Measurements from ENCODE around the gene KIF19. TPM values are rescaled to one million over a fixed set of nuclear protein-coding genes. Genes with fewer than 3 reads are reported as not detected.

Gene KIF19
- total and polyA plus RNA-seq, 2 of the 4 experiments (the other 2 are of a cell fraction), result not detected

- Histone ChIP-seq H3K4ac (ENCODE audit: low read depth, low read length) (no peak overlapping the region), H2BK20ac (ENCODE audit: low read depth, low read length) (no peak overlapping the region), H2AK5ac (ENCODE audit: low read depth, low read length) (no peak overlapping the region), H2AFZ (replicated peaks; ENCODE audit: low read length, poor library complexity) (no peak overlapping the region), H3K4me3 (ENCODE audit: insufficient read depth, low read depth, low read length) (no peak overlapping the region), H2BK5ac (ENCODE audit: low read depth, low read length, poor library complexity, severe bottlenecking) (no peak overlapping the region), H3K9me1 (ENCODE audit: insufficient read depth, low read length) (no peaks in the 10 kb centered on the region), H2BK120ac (ENCODE audit: low read depth, low read length) (no peak overlapping the region), H3K36me3 (ENCODE audit: control insufficient read depth, insufficient read depth, low read length) (no peaks in the 10 kb centered on the region), H4K20me1 (ENCODE audit: insufficient read depth, low read length) (no peaks in the 10 kb centered on the region), H3K9me3 (ENCODE audit: control insufficient read depth, insufficient read depth, low read length) (peaks cover 11% of the 10 kb centered on the region; the same call in 1 of the 2 replicates), H2BK15ac (ENCODE audit: low read depth, low read length) (no peak overlapping the region), H4K5ac (ENCODE audit: low read depth, low read length) (no peak overlapping the region), H3K4me1 (ENCODE audit: control insufficient read depth, insufficient read depth, low read length) (no peaks in the 10 kb centered on the region), H3K9ac (ENCODE audit: low read depth, low read length) (no peak overlapping the region), H3K4me2 (ENCODE audit: low read depth, low read length) (no peak overlapping the region), H3K23ac (ENCODE audit: low read depth, low read length) (no peak overlapping the region), H3K27ac (ENCODE audit: insufficient read depth, low read length) (no peak overlapping the region), H4K91ac (ENCODE audit: insufficient read depth, low read depth, low read length) (no peak overlapping the region), H3K56ac (ENCODE audit: extremely low read depth, insufficient read depth, low read length) (no peak overlapping the region), H3K14ac (replicated peaks; ENCODE audit: low read depth, low read length) (no peak overlapping the region), H3K79me1 (ENCODE audit: low read depth in 1 of 2, low read length in 2 of 2) (no peaks in the 10 kb centered on the region), H4K8ac (ENCODE audit: low read depth in 2 of 2, low read length in 2 of 2) (no peak overlapping the region), H3K27me3 (ENCODE audit: control insufficient read depth, insufficient read depth, low read length) (no peaks in the 10 kb centered on the region), H2AK9ac (replicated peaks; ENCODE audit: low read depth, low read length, poor library complexity) (no peak overlapping the region), H3K18ac (ENCODE audit: low read depth, low read length) (no peak overlapping the region)
- DNase-seq (no peak), ATAC-seq (ENCODE audit: low read depth) (no peak)
- TF ChIP-seq SMC3 (IDR thresholded peaks at IDR 0.05; ENCODE audit: low read depth, low read length), result no peak
- TF ChIP-seq CHD1 (IDR thresholded peaks at IDR 0.05; ENCODE audit: low read depth, low read length), result no peak
- no peak for TF ChIP-seq NFE2L2 (IDR thresholded peaks at IDR 0.05; ENCODE audit: low read depth, low read length)
- TF ChIP-seq BHLHE40 (IDR thresholded peaks at IDR 0.05; ENCODE audit: low read depth, low read length), result no peak
- TF ChIP-seq MXI1 (IDR thresholded peaks at IDR 0.05; ENCODE audit: borderline replicate concordance, low read depth, low read length), result no peak
- no peak for TF ChIP-seq POLR2A (IDR thresholded peaks at IDR 0.05; ENCODE audit: low read depth, low read length)
- no peak for TF ChIP-seq MAZ (IDR thresholded peaks at IDR 0.05; ENCODE audit: borderline replicate concordance, low read depth, low read length)
- no peak for TF ChIP-seq CTCF (conservative IDR thresholded peaks at IDR 0.05; ENCODE audit: low read depth, low read length)
- CTCF ChIA-PET, result no interaction called here
- dilution Hi-C loops (cut with HindIII; ENCODE audit: low sequenced_read_pairs, unreplicated experiment) (no loop called here), intact Hi-C loops (cut with micrococcal nuclease) (no loop called here), in situ Hi-C loops (cut with MboI; ENCODE audit: low sequenced_read_pairs) (no loop called here)
- BruUV-seq (replicated peaks), result no TSS peak
- POLR2A ChIA-PET (ENCODE audit: unreplicated experiment), result no interaction called here
- 0% methylated on average over 1 of the region's 12 CpGs; no CpG with 5 or more reads in 1 of the 2 experiments for WGBS, 2 experiments (ENCODE audit: extremely low coverage in 2 of 2, insufficient read length in 1 of 2)
Observed at GRCh38 chr17:74389084-74389753, 63.2 kb downstream of the KIF19 start.
